ENCODE measurements around the gene PVALEF. TPM values are rescaled to one million over a fixed set of nuclear protein-coding genes. Genes with fewer than 3 reads are reported as not detected.

Gene PVALEF
- total RNA-seq, 1 donor from 2014 or later, result not detected

DNA sequence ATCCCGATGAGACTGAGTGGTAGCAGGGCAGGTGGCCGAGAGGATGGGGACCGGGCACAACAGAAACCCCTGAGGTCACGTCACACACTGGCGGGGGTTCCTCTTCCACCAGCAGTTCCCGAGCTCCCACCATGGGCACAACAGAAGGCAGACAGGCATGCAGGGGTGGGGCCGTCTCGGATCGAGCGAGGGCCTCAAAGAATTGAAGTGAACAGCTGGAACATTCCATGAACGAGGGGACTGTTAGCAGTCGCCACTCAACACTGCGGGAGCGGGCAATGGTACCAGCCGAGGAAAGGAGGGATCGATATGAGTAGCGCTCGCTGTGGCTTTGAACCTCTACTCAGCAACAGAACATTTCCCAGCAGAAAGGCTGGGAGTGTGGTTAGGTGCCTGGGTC, 52.2 kb downstream of the PVALEF start:
- Histone ChIP-seq H3K4me1 (peaks cover 9% of the 10 kb centered on the region), H3K4me3 (no peak overlapping the region), H3K27me3 (no peaks in the 10 kb centered on the region), H3K9me3 (no peaks in the 10 kb centered on the region), H3K36me3 (no peaks in the 10 kb centered on the region), H3K27ac (no peak overlapping the region)
- DNase-seq (no peak), ATAC-seq (no peak)
- intact Hi-C loops (cut with DNase I), result no loop called here
- TF ChIP-seq, protein P1, sequence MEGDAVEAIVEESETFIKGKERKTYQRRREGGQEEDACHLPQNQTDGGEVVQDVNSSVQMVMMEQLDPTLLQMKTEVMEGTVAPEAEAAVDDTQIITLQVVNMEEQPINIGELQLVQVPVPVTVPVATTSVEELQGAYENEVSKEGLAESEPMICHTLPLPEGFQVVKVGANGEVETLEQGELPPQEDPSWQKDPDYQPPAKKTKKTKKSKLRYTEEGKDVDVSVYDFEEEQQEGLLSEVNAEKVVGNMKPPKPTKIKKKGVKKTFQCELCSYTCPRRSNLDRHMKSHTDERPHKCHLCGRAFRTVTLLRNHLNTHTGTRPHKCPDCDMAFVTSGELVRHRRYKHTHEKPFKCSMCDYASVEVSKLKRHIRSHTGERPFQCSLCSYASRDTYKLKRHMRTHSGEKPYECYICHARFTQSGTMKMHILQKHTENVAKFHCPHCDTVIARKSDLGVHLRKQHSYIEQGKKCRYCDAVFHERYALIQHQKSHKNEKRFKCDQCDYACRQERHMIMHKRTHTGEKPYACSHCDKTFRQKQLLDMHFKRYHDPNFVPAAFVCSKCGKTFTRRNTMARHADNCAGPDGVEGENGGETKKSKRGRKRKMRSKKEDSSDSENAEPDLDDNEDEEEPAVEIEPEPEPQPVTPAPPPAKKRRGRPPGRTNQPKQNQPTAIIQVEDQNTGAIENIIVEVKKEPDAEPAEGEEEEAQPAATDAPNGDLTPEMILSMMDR (IDR thresholded peaks at IDR 0.05), result no peak

- Histone ChIP-seq H3K27me3 (no peaks in the 10 kb centered on the region), H3K4me3 (no peak overlapping the region), H3K36me3 (no peaks in the 10 kb centered on the region), H3K9me3 (no peaks in the 10 kb centered on the region), H3K27ac (no peak overlapping the region), H3K4me1 (peaks cover 10% of the 10 kb centered on the region)
- TF ChIP-seq, protein P1 (IDR thresholded peaks at IDR 0.05), result no peak
- DNase-seq (no peak), ATAC-seq (no peak)
- intact Hi-C loops (cut with DNase I), result no loop called here
Observed at GRCh38 chr17:81218459-81218858, 53.2 kb downstream of the PVALEF start.

GRCh38 chr17:81218991-81219390, 53.7 kb downstream of the PVALEF start:
- H3K36me3 ChIP-seq, result no peaks in the 10 kb centered on the region
- H3K4me3 ChIP-seq, result no peak overlapping the region
- DNase-seq, result no peak
- TF ChIP-seq, protein P1 (IDR thresholded peaks at IDR 0.05), result no peak
- H3K4me1 ChIP-seq, result peaks cover 16% of the 10 kb centered on the region
- no peaks in the 10 kb centered on the region for H3K9me3 ChIP-seq
- intact Hi-C loops (cut with DNase I), result no loop called here
- no peak overlapping the region for H3K27ac ChIP-seq
- no peaks in the 10 kb centered on the region for H3K27me3 ChIP-seq
- ATAC-seq, result no peak

DNA sequence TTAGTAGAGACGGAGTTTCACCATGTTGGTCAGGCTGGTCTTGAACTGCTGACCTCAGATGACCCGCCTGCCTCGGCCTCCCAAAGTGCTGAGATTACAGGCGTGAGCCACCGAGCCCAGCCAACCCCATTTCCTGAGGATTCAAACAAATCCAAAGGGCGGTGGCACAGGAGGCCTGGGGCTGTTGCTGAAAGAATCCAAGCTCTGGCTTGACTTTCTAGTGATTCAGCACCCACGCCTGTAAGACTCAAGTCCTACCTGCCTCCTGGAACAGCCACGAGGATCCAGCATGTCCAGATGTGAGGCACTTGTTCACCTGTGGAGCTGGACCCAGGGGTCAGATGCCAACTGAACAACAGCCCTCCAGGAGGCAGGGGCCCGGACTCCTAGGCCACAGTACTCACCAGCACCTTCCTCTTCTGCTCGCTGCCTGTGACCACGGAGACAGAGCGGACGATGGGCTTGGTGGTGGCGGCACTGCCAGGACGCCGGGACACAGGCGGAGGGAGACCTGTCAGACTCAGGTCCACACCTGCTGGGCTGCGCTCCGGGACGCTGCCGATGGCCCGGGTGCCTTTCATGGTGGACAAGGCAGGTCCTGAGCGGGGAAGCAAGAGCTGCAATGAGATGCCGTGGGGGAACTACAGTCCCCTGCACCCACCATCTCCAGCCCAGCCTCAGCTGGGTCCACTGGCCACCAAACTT, 54.3 kb downstream of the PVALEF start:
- no peak for DNase-seq
- intact Hi-C loops (cut with DNase I), result no loop called here

DNA sequence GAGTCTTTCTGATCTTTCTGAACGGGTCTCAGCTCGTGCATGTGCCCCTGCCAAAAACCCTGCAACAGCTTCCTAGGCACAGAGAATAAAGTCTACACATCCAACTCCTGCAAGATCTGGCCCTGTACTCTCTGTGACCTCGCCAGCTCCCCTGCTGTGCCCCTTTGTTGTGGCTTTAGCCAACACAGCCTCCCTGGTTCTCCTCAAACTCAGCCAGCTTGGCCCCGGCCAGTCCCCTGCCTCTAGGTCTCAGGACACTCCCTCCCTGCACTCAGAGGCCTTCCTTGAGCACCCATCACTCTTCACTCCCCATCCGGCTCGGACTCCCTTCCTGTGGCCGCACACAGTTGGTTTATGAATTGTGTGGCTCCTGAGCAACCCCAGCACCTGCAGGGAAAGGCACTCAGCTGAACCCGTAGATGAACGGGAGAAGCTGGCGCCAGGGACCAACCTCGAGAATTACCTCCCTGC, 56.1 kb downstream of the PVALEF start:
- no peaks in the 10 kb centered on the region for H3K36me3 ChIP-seq
- H3K4me1 ChIP-seq, result peaks cover 16% of the 10 kb centered on the region
- peak overlapping the region; percentile 75 for H3K4me3 ChIP-seq
- intact Hi-C loops (cut with DNase I), result no loop called here
- no peaks in the 10 kb centered on the region for H3K9me3 ChIP-seq
- ATAC-seq, result no peak
- DNase-seq, result no peak
- H3K27ac ChIP-seq, result no peak overlapping the region
- H3K27me3 ChIP-seq, result no peaks in the 10 kb centered on the region
- TF ChIP-seq, protein P1 (IDR thresholded peaks at IDR 0.05), result no peak

More for the DNA sequence above, 54.3 kb downstream of the PVALEF start:
- Histone ChIP-seq H3K27ac (no peak overlapping the region), H3K9me3 (no peaks in the 10 kb centered on the region), H3K27me3 (no peaks in the 10 kb centered on the region), H3K4me1 (peaks cover 16% of the 10 kb centered on the region), H3K36me3 (no peaks in the 10 kb centered on the region), H3K4me3 (no peak overlapping the region)
- TF ChIP-seq, protein P1 (IDR thresholded peaks at IDR 0.05), result no peak
- no peak for ATAC-seq

Data from upper lobe of right lung (tissue), 1 donor.